T-helper 2 cell (primary cell): ENCODE data around the gene TRMT61B.

ENCODE experiments used
- DNase-seq, 5 experiments: peaks; one replicate each; pipeline versions ENCODE4 v3.0.0 to v3.0.0-alpha.2; 2012 to 2022

The TRMT61B gene

GRCh38 chr2:28855977-28856376, 14.1 kb downstream of the TRMT61B start:
- no peak for DNase-seq

- DNase-seq, result no peak
These were observed 14.9 kb downstream of the TRMT61B start for GRCh38 chr2:28855193-28855592.

GRCh38 chr2:28842042-28842441, 28.1 kb downstream of the TRMT61B start:
- no peak for DNase-seq

GRCh38 chr2:28838971-28839370, 31.1 kb downstream of the TRMT61B start:
- no peak for DNase-seq

- DNase-seq, result no peak
These were observed 34.3 kb downstream of the TRMT61B start for GRCh38 chr2:28835781-28836180.

- no peak for DNase-seq
These were observed 36.2 kb downstream of the TRMT61B start for GRCh38 chr2:28833740-28834470.

GRCh38 chr2:28828382-28828781, 41.7 kb downstream of the TRMT61B start:
- DNase-seq, result peak in 1 of 5 experiments; percentile 10

- no peak for DNase-seq
These were observed 45.2 kb downstream of the TRMT61B start for GRCh38 chr2:28824870-28825269.

- no peak for DNase-seq
These were observed 45.9 kb downstream of the TRMT61B start for GRCh38 chr2:28824207-28824606.

GRCh38 chr2:28822036-28822435, 48.1 kb downstream of the TRMT61B start:
- no peak for DNase-seq

- peak in 4 of 5 experiments; percentile 17 to 69 (median 30) for DNase-seq
These were observed 48.7 kb downstream of the TRMT61B start for GRCh38 chr2:28821295-28821958.

GRCh38 chr2:28818053-28818452, 52.1 kb downstream of the TRMT61B start:
- DNase-seq, result peak in 1 of 5 experiments; percentile 3

- DNase-seq, result peak; percentile 67 to 88 (median 73)
These were observed 59.5 kb downstream of the TRMT61B start, which contains the start of gene SPDYA for GRCh38 chr2:28810384-28811285. Gene SPDYA, plus strand, starts transcription at chr2:28810834. Its CDS starts 5,181 bp downstream, at chr2:28816015.

GRCh38 chr2:28809927-28810326, 60.2 kb downstream of the TRMT61B start:
- no peak for DNase-seq

GRCh38 chr2:28802975-28803429, 67.1 kb downstream of the TRMT61B start:
- no peak for DNase-seq

- DNase-seq, result no peak
These were observed 68.4 kb downstream of the TRMT61B start for GRCh38 chr2:28801726-28802125.
